IMR-90 (cell line): Measurements from ENCODE around the gene ZDHHC21. TPM values are rescaled to one million over a fixed set of nuclear protein-coding genes. Genes with fewer than 3 reads are reported as not detected.

Experiments
- ATAC-seq: fragments of 200-7000 bp; cut with Tn5 transposase; 2 replicates; pipeline ENCODE4 v1.9.1; 2020; ENCODE audit warnings: low read depth, mild to moderate bottlenecking, moderate library complexity
- BruUV-seq: library from RNA; stranded (reverse); fragments of 400-500 nt; replicated peaks from 2 replicates; lab custom pipeline; 2021; lab: Mats Ljungman, UMichigan
- CTCF ChIA-PET: fragments of 300-600 bp; formaldehyde crosslinking; extraction: SDS; loops from one replicate; lab custom pipeline; 2021; ENCODE audit warnings: antibody characterized with exemption; lab: Yijun Ruan, JAX
- POLR2A ChIA-PET: fragments of 300-600 bp; sonication (Branson Sonifier 250); formaldehyde crosslinking; loops from one replicate; lab custom pipeline; 2022; ENCODE audit warnings: antibody characterized with exemption; ENCODE audit not compliant: unreplicated experiment; lab: Charles Lee
- DNase-seq: peaks from one replicate; pipeline ENCODE4 v3.0.0; 2013
- H2AFZ ChIP-seq: replicated peaks from 2 replicates; pipeline ENCODE3; 2013; ENCODE audit warnings: low read length, mild to moderate bottlenecking; ENCODE audit not compliant: poor library complexity
- H2AK5ac ChIP-seq: 2 replicates; pipeline ENCODE4 v1.6.1; 2013; ENCODE audit warnings: low read depth, low read length, inconsistent platforms
- H2AK9ac ChIP-seq: replicated peaks from 2 replicates; pipeline ENCODE3; 2013; ENCODE audit warnings: mild to moderate bottlenecking, low read depth, low read length, moderate library complexity; ENCODE audit not compliant: poor library complexity
- H2BK120ac ChIP-seq: 2 replicates; pipeline ENCODE4 v1.6.1; 2013; ENCODE audit warnings: low read depth, low read length, inconsistent platforms
- H2BK15ac ChIP-seq: 3 replicates; pipeline ENCODE4 v1.6.1; 2013; ENCODE audit warnings: low read depth, low read length, inconsistent platforms
- H2BK20ac ChIP-seq: 2 replicates; pipeline ENCODE4 v1.6.1; 2013; ENCODE audit warnings: low read depth, mild to moderate bottlenecking, inconsistent platforms, low read length, moderate library complexity
- H2BK5ac ChIP-seq: 2 replicates; pipeline ENCODE4 v1.6.1; 2013; ENCODE audit warnings: mild to moderate bottlenecking, low read depth, low read length, inconsistent platforms; ENCODE audit not compliant: poor library complexity, severe bottlenecking
- H3K14ac ChIP-seq: replicated peaks from 2 replicates; pipeline ENCODE4 v1.6.1; 2013; ENCODE audit warnings: low read depth, low read length, inconsistent platforms
- H3K18ac ChIP-seq: 2 replicates; pipeline ENCODE4 v1.6.1; 2013; ENCODE audit warnings: low read depth, low read length, control low read depth
- H3K23ac ChIP-seq: 2 replicates; pipeline ENCODE4 v1.6.1; 2013; ENCODE audit warnings: low read depth, low read length, inconsistent platforms
- H3K27ac ChIP-seq: 2 replicates; pipeline ENCODE4 v1.5.1; 2013; ENCODE audit warnings: mild to moderate bottlenecking, control low read depth, low read length; ENCODE audit not compliant: insufficient read depth
- H3K27me3 ChIP-seq: 2 replicates; pipeline ENCODE4 v1.6.1; 2013; ENCODE audit warnings: low read length; ENCODE audit not compliant: control insufficient read depth, insufficient read depth
- H3K36me3 ChIP-seq: 2 replicates; pipeline ENCODE4 v1.6.1; 2013; ENCODE audit warnings: low read length, mixed read lengths; ENCODE audit not compliant: control insufficient read depth, insufficient read depth
- H3K4ac ChIP-seq: 2 replicates; pipeline ENCODE4 v1.6.1; 2013; ENCODE audit warnings: low read depth, low read length, inconsistent platforms
- H3K4me1 ChIP-seq: 2 replicates; pipeline ENCODE4 v1.6.1; 2013; ENCODE audit warnings: low read length, mixed read lengths; ENCODE audit not compliant: control insufficient read depth, insufficient read depth
- H3K4me2 ChIP-seq: 2 replicates; pipeline ENCODE4 v1.6.1; 2013; ENCODE audit warnings: low read depth, mild to moderate bottlenecking, control low read depth, low read length, moderate library complexity
- H3K4me3 ChIP-seq: 2 replicates; pipeline ENCODE4 v1.5.1; 2013; ENCODE audit warnings: low read depth, mild to moderate bottlenecking, control low read depth, low read length, moderate library complexity; ENCODE audit not compliant: insufficient read depth
- H3K56ac ChIP-seq: 2 replicates; pipeline ENCODE4 v1.6.1; 2013; ENCODE audit warnings: low read length, inconsistent platforms; ENCODE audit not compliant: insufficient read depth; ENCODE audit errors: extremely low read depth
- H3K79me1 ChIP-seq, 2 experiments: 2 replicates each; pipeline ENCODE4 v1.6.1; 2013; ENCODE audit warnings: low read length in 2 of 2, inconsistent platforms in 1 of 2, low read depth in 1 of 2
- H3K9ac ChIP-seq: 2 replicates; pipeline ENCODE4 v1.6.1; 2013; ENCODE audit warnings: low read depth, low read length, control low read depth
- H3K9me1 ChIP-seq: 2 replicates; pipeline ENCODE4 v1.6.1; 2013; ENCODE audit warnings: low read length, inconsistent platforms; ENCODE audit not compliant: insufficient read depth
- H3K9me3 ChIP-seq: 2 replicates; pipeline ENCODE4 v1.6.1; 2013; ENCODE audit warnings: low read length; ENCODE audit not compliant: control insufficient read depth, insufficient read depth
- H4K20me1 ChIP-seq: 2 replicates; pipeline ENCODE4 v1.6.1; 2013; ENCODE audit warnings: low read length, inconsistent platforms; ENCODE audit not compliant: insufficient read depth
- H4K5ac ChIP-seq: 2 replicates; pipeline ENCODE4 v1.6.1; 2013; ENCODE audit warnings: mild to moderate bottlenecking, low read depth, low read length, control low read depth
- H4K8ac ChIP-seq, 2 experiments: 2 replicates each; pipeline ENCODE4 v1.6.1; 2013; ENCODE audit warnings: low read depth in 2 of 2, low read length in 2 of 2, control low read depth in 1 of 2, inconsistent platforms in 1 of 2
- H4K91ac ChIP-seq: 2 replicates; pipeline ENCODE4 v1.6.1; 2013; ENCODE audit warnings: low read depth, low read length, inconsistent platforms; ENCODE audit not compliant: insufficient read depth
- BHLHE40 ChIP-seq: fragments of 150-350 bp; IDR thresholded peaks from 2 replicates; pipeline ENCODE4 v1.6.1; 2016; ENCODE audit warnings: mild to moderate bottlenecking, low read depth, low read length
- CEBPB ChIP-seq: IDR thresholded peaks from 2 replicates; pipeline ENCODE4 v1.6.1; 2012; ENCODE audit warnings: low read depth, low read length, improper control_type of control experiment
- FOS ChIP-seq: fragments of 150-350 bp; IDR thresholded peaks from 2 replicates; pipeline ENCODE4 v1.6.1; 2016; ENCODE audit warnings: low read depth, low read length
- MAZ ChIP-seq: IDR thresholded peaks from 2 replicates; pipeline ENCODE4 v1.6.1; 2012; ENCODE audit warnings: low read depth, mild to moderate bottlenecking, low read length, improper control_type of control experiment, moderate library complexity, borderline replicate concordance
- MXI1 ChIP-seq: IDR thresholded peaks from 2 replicates; pipeline ENCODE4 v1.6.1; 2012; ENCODE audit warnings: low read depth, mild to moderate bottlenecking, low read length, moderate library complexity, borderline replicate concordance
- NFE2L2 ChIP-seq: fragments of 150-350 bp; IDR thresholded peaks from 2 replicates; pipeline ENCODE4 v1.6.1; 2016; ENCODE audit warnings: low read depth, mild to moderate bottlenecking, low read length
- RAD21 ChIP-seq: IDR thresholded peaks from 2 replicates; pipeline ENCODE4 v1.6.1; 2012; ENCODE audit warnings: low read length, improper control_type of control experiment
- RCOR1 ChIP-seq: IDR thresholded peaks from 2 replicates; pipeline ENCODE4 v1.6.1; 2012; ENCODE audit warnings: mild to moderate bottlenecking, low read length, improper control_type of control experiment; ENCODE audit not compliant: insufficient replicate concordance
- RFX5 ChIP-seq: IDR thresholded peaks from 2 replicates; pipeline ENCODE4 v1.8.0; 2012; ENCODE audit warnings: low read depth, mild to moderate bottlenecking, low read length, moderate library complexity
- SMC3 ChIP-seq: fragments of 150-350 bp; IDR thresholded peaks from 2 replicates; pipeline ENCODE4 v1.6.1; 2016; ENCODE audit warnings: low read depth, mild to moderate bottlenecking, antibody characterized with exemption, low read length, moderate library complexity
- WGBS, 2 experiments: methylation state at CpG; one replicate each; pipeline versions ENCODE4 v1.1.5 to v1.1.7; 2013; ENCODE audit warnings: missing lambda C conversion rate in 2 of 2; ENCODE audit not compliant: insufficient read length in 1 of 2; ENCODE audit errors: extremely low coverage in 2 of 2; 5-methylcytosine and 5-hydroxymethylcytosine counted together
- dilution Hi-C: fragments of 300-500 bp; cut with HindIII; formaldehyde crosslinking; loops from one replicate; pipeline ENCODE4 v1.14.3; 2018; ENCODE audit warnings: low sequenced_read_pairs; ENCODE audit not compliant: unreplicated experiment
- in situ Hi-C: fragments of 300-500 bp; cut with MboI; formaldehyde crosslinking; loops from 3 replicates; pipeline ENCODE4 v1.14.3; 2019; ENCODE audit warnings: low sequenced_read_pairs, inconsistent platforms, mixed read lengths
- intact Hi-C: fragments of 100-400 bp; cut with micrococcal nuclease; formaldehyde crosslinking; loops from 2 replicates; pipeline ENCODE4 v1.10.0; 2022
- polyA plus RNA-seq, 3 experiments: library from polyadenylated mRNA; depleted of rRNA; stranded (reverse); fragments of >200 nt; gene quantifications; 2 replicates each; pipeline ENCODE4 v1.2.3, GENCODE V29; 2012; ENCODE audit warnings: low replicate concordance in 1 of 3
- total RNA-seq: library from RNA; depleted of rRNA; stranded (reverse); fragments of >200 nt; gene quantifications from 2 replicates; pipeline ENCODE4 v1.2.3, GENCODE V29; 2012
- TF ChIP-seq, protein P1 (sequence below): conservative IDR thresholded peaks from 2 replicates; pipeline ENCODE4 v1.5.1; 2012; ENCODE audit warnings: mild to moderate bottlenecking, low read depth, low read length, improper control_type of control experiment
- TF ChIP-seq, protein P2 (sequence below): fragments of 150-350 bp; IDR thresholded peaks from 2 replicates; pipeline ENCODE4 v1.6.1; 2016; ENCODE audit warnings: low read depth, mild to moderate bottlenecking, low read length, moderate library complexity, borderline replicate concordance

Gene ZDHHC21
- total and polyA plus RNA-seq, 2 of the 4 experiments (the other 2 are of a cell fraction), result 2.8 to 4.5 TPM

DNA sequence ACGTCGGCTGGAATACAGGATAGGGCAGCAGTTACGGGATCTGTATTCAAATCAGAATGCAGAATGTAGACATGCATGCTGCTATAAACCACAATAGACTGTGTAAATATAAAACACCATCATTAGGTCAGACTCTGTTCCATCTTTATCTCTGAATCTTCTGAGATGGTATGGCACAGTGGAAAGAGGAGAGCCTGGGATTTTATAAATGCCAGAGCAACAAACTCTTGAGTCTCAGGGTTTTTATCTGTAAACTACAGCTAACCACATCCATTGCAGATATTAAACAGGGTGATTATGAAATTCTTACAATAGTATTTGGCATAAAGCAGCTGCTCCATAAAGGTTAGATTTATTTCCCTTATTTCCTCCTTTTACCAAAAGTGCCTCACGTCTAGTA, 108.7 kb downstream of the ZDHHC21 start:
- H3K79me1 ChIP-seq, result no peaks in the 10 kb centered on the region
- no peak overlapping the region for H2BK15ac ChIP-seq
- H4K5ac ChIP-seq, result no peak overlapping the region
- ChIA-PET CTCF (no interaction called here), POLR2A (no interaction called here)
- no TSS peak for BruUV-seq
- no peak overlapping the region for H3K27ac ChIP-seq
- no peak for DNase-seq
- ATAC-seq, result no peak
- no peak overlapping the region for H2AK5ac ChIP-seq
- no peaks in the 10 kb centered on the region for H3K27me3 ChIP-seq
- H3K9ac ChIP-seq, result no peak overlapping the region
- H2AFZ ChIP-seq, result no peak overlapping the region
- H4K91ac ChIP-seq, result no peak overlapping the region
- WGBS, 2 experiments, result no CpG with 5 or more reads among the region's 4 CpGs
- no peaks in the 10 kb centered on the region for H3K9me1 ChIP-seq
- H3K14ac ChIP-seq, result no peak overlapping the region
- H2AK9ac ChIP-seq, result no peak overlapping the region
- no peak overlapping the region for H3K18ac ChIP-seq
- H4K8ac ChIP-seq, result no peak overlapping the region
- no peak overlapping the region for H3K23ac ChIP-seq
- no peak overlapping the region for H3K4ac ChIP-seq
- intact Hi-C loops, result no loop called here
- no peak overlapping the region for H2BK120ac ChIP-seq
- in situ Hi-C loops, result no loop called here
- H2BK20ac ChIP-seq, result no peak overlapping the region
- no peaks in the 10 kb centered on the region for H4K20me1 ChIP-seq
- H3K9me3 ChIP-seq, result no peaks in the 10 kb centered on the region
- TF ChIP-seq RAD21 (no peak), RFX5 (no peak), NFE2L2 (no peak), RCOR1 (no peak), FOS (no peak), MXI1 (no peak), CEBPB (no peak), MAZ (no peak), BHLHE40 (no peak), SMC3 (no peak)
- TF ChIP-seq, protein P1, sequence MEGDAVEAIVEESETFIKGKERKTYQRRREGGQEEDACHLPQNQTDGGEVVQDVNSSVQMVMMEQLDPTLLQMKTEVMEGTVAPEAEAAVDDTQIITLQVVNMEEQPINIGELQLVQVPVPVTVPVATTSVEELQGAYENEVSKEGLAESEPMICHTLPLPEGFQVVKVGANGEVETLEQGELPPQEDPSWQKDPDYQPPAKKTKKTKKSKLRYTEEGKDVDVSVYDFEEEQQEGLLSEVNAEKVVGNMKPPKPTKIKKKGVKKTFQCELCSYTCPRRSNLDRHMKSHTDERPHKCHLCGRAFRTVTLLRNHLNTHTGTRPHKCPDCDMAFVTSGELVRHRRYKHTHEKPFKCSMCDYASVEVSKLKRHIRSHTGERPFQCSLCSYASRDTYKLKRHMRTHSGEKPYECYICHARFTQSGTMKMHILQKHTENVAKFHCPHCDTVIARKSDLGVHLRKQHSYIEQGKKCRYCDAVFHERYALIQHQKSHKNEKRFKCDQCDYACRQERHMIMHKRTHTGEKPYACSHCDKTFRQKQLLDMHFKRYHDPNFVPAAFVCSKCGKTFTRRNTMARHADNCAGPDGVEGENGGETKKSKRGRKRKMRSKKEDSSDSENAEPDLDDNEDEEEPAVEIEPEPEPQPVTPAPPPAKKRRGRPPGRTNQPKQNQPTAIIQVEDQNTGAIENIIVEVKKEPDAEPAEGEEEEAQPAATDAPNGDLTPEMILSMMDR, result no peak
- TF ChIP-seq, protein P2, sequence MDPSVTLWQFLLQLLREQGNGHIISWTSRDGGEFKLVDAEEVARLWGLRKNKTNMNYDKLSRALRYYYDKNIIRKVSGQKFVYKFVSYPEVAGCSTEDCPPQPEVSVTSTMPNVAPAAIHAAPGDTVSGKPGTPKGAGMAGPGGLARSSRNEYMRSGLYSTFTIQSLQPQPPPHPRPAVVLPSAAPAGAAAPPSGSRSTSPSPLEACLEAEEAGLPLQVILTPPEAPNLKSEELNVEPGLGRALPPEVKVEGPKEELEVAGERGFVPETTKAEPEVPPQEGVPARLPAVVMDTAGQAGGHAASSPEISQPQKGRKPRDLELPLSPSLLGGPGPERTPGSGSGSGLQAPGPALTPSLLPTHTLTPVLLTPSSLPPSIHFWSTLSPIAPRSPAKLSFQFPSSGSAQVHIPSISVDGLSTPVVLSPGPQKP, result no peak
- H2BK5ac ChIP-seq, result no peak overlapping the region
- H3K4me3 ChIP-seq, result no peak overlapping the region
- no peak overlapping the region for H3K56ac ChIP-seq
- no peaks in the 10 kb centered on the region for H3K4me1 ChIP-seq
- no peaks in the 10 kb centered on the region for H3K36me3 ChIP-seq
- dilution Hi-C loops, result no loop called here
- H3K4me2 ChIP-seq, result no peak overlapping the region
